Measurements from ENCODE around the gene CBFB. TPM values are rescaled to one million over a fixed set of nuclear protein-coding genes. Genes with fewer than 3 reads are reported as not detected.

Gene CBFB
- total and polyA plus RNA-seq, 10 donors: 22.7 to 80.4 (median 58.4) TPM

GRCh38 chr16:67082891-67083290, 53.9 kb downstream of the CBFB start:
- no peaks in the 10 kb centered on the region for H3K9me3 ChIP-seq
- intact Hi-C loops (cut with DNase I; ENCODE audit: low total_unique reads): no loop called here
- peaks cover 0 to 81% (median 5%) of the 10 kb centered on the region in 6 donors for H3K36me3 ChIP-seq
- no peak overlapping the region for H3K4me3 ChIP-seq
- no peak for DNase-seq
- TF ChIP-seq POLR2AphosphoS5 (IDR thresholded peaks at IDR 0.05) (no peak), CTCF (IDR thresholded peaks at IDR 0.05 in 8 of 11, conservative IDR thresholded peaks at IDR 0.05 in 3 of 11) (no peak), POLR2A (IDR thresholded peaks at IDR 0.05) (no peak)
- 84 to 98% (median 92%) methylated on average over 1 of the region's 1 CpG for WGBS, 5 donors
- H3K27ac ChIP-seq: no peak overlapping the region
- no peaks in the 10 kb centered on the region for H3K27me3 ChIP-seq (replicated peaks in 1 of 7)
- peaks cover 0 to 14% (median 0%) of the 10 kb centered on the region in 6 donors for H3K4me1 ChIP-seq

GRCh38 chr16:67084345-67085028, 55.5 kb downstream of the CBFB start:
- peaks cover 0 to 76% (median 6%) of the 10 kb centered on the region in 6 donors for H3K36me3 ChIP-seq
- TF ChIP-seq POLR2A (IDR thresholded peaks at IDR 0.05): no peak
- no peak for TF ChIP-seq CTCF (IDR thresholded peaks at IDR 0.05 in 8 of 11, conservative IDR thresholded peaks at IDR 0.05 in 3 of 11)
- no peak for TF ChIP-seq POLR2AphosphoS5 (IDR thresholded peaks at IDR 0.05)
- peaks cover 0 to 14% (median 0%) of the 10 kb centered on the region in 6 donors for H3K4me1 ChIP-seq
- intact Hi-C loops (cut with DNase I; ENCODE audit: low total_unique reads): no loop called here
- H3K27ac ChIP-seq: no peak overlapping the region
- no peak overlapping the region for H3K4me3 ChIP-seq
- no peaks in the 10 kb centered on the region for H3K9me3 ChIP-seq
- H3K27me3 ChIP-seq (replicated peaks in 1 of 7): no peaks in the 10 kb centered on the region
- 72 to 83% (median 80%) methylated on average over 4 of the region's 4 CpGs for WGBS, 5 donors
- no peak for DNase-seq

GRCh38 chr16:67086822-67087221, 57.9 kb downstream of the CBFB start:
- DNase-seq: no peak
- Histone ChIP-seq H3K4me3 (no peak overlapping the region), H3K9me3 (no peaks in the 10 kb centered on the region), H3K36me3 (peaks cover 0 to 67% (median 6%) of the 10 kb centered on the region in 6 donors), H3K27me3 (replicated peaks in 1 of 7) (no peaks in the 10 kb centered on the region), H3K27ac (peak overlapping the region in 1 of 8 donors; percentile 19), H3K4me1 (peaks cover 0 to 30% (median 7%) of the 10 kb centered on the region in 6 donors)
- intact Hi-C loops (cut with DNase I; ENCODE audit: low total_unique reads): no loop called here
- TF ChIP-seq POLR2A (IDR thresholded peaks at IDR 0.05) (no peak), CTCF (IDR thresholded peaks at IDR 0.05 in 8 of 11, conservative IDR thresholded peaks at IDR 0.05 in 3 of 11) (no peak), POLR2AphosphoS5 (IDR thresholded peaks at IDR 0.05) (no peak)

- Histone ChIP-seq H3K4me1 (peaks cover 0 to 30% (median 7%) of the 10 kb centered on the region in 6 donors), H3K9me3 (no peaks in the 10 kb centered on the region), H3K27ac (peak overlapping the region in 1 of 8 donors; percentile 19), H3K36me3 (peaks cover 0 to 67% (median 7%) of the 10 kb centered on the region in 6 donors), H3K4me3 (no peak overlapping the region), H3K27me3 (replicated peaks in 1 of 7) (no peaks in the 10 kb centered on the region)
- TF ChIP-seq CTCF (IDR thresholded peaks at IDR 0.05 in 8 of 11, conservative IDR thresholded peaks at IDR 0.05 in 3 of 11): no peak
- no peak for TF ChIP-seq POLR2A (IDR thresholded peaks at IDR 0.05)
- no peak for TF ChIP-seq POLR2AphosphoS5 (IDR thresholded peaks at IDR 0.05)
- 80 to 89% (median 87%) methylated on average over 1 of the region's 1 CpG for WGBS, 5 donors
- DNase-seq: no peak
- intact Hi-C loops (cut with DNase I; ENCODE audit: low total_unique reads): no loop called here
Measured at GRCh38 chr16:67087291-67087690, 58.3 kb downstream of the CBFB start.
